DND-41 (cell line): ENCODE results near the gene ARL6IP1.
"Not testable (repeated sequence)": the region's sequence is repeated elsewhere in the genome, so short reads cannot be mapped to it uniquely, and the experiment has no call there.

ENCODE experiments used
- EZH2 ChIP-seq: IDR thresholded peaks from 3 replicates; pipeline ENCODE4 v1.6.1; 2012; ENCODE audit warnings: borderline replicate concordance, low read depth, mild to moderate bottlenecking, moderate library complexity, low read length, inconsistent platforms; ENCODE audit not compliant: severe bottlenecking
- TF ChIP-seq, protein P1 (sequence below): IDR thresholded peaks from 2 replicates; pipeline ENCODE4 v1.5.1; 2012; ENCODE audit warnings: borderline replicate concordance, low read length, moderate library complexity, mild to moderate bottlenecking; ENCODE audit not compliant: poor library complexity, severe bottlenecking; ENCODE audit errors: extremely low read depth

DNA sequence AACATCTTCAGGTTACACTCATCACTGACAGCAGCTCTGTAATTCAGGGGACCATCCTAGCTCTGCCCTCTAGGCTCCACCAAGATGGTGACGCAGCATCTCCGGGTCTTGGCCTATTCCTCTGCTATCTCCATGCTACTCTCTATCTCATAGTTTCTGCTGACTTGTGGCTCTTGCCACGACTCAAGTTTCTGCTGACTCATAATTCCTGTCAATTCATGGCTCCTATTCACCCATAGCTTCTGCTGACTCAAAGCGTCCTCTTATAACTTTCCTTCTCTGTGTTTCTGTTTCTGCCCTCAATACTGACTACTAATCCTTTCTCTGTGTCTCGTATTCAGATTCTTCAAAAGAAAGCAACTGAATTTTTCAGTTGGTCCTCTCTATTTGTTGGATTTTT is 38.6 kb downstream of the ARL6IP1 start:
- TF ChIP-seq, protein P1, sequence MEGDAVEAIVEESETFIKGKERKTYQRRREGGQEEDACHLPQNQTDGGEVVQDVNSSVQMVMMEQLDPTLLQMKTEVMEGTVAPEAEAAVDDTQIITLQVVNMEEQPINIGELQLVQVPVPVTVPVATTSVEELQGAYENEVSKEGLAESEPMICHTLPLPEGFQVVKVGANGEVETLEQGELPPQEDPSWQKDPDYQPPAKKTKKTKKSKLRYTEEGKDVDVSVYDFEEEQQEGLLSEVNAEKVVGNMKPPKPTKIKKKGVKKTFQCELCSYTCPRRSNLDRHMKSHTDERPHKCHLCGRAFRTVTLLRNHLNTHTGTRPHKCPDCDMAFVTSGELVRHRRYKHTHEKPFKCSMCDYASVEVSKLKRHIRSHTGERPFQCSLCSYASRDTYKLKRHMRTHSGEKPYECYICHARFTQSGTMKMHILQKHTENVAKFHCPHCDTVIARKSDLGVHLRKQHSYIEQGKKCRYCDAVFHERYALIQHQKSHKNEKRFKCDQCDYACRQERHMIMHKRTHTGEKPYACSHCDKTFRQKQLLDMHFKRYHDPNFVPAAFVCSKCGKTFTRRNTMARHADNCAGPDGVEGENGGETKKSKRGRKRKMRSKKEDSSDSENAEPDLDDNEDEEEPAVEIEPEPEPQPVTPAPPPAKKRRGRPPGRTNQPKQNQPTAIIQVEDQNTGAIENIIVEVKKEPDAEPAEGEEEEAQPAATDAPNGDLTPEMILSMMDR, result not testable (repeated sequence)
- not testable (repeated sequence) for TF ChIP-seq EZH2
